Astrocyte (in vitro differentiated cells and primary cell): ENCODE results near the gene JAZF1. TPM values are rescaled to one million over a fixed set of nuclear protein-coding genes. Genes with fewer than 3 reads are reported as not detected.

ENCODE experiments used
- DNase-seq: peaks from one replicate; pipeline ENCODE4 v3.0.0-alpha.2; 2010; ENCODE audit warnings: low read depth
- FAIRE-seq: peaks from 2 replicates; lab custom pipeline; 2011; peaks lifted over from hg19 to GRCh38; lab: Jason Lieb, UNC
- H2AFZ ChIP-seq: 2 replicates; pipeline ENCODE4 v1.6.0; 2012; ENCODE audit warnings: low read depth, low read length, inconsistent platforms
- H3K27ac ChIP-seq: 2 replicates; pipeline ENCODE4 v1.5.1; 2011; ENCODE audit warnings: low read depth, low read length, inconsistent platforms
- H3K27me3 ChIP-seq: 2 replicates; pipeline ENCODE4 v1.6.0; 2011; ENCODE audit warnings: low read length, inconsistent platforms; ENCODE audit not compliant: insufficient read depth
- H3K36me3 ChIP-seq: 2 replicates; pipeline ENCODE4 v1.5.1; 2011; ENCODE audit warnings: low read length, inconsistent platforms; ENCODE audit not compliant: insufficient read depth
- H3K4me1 ChIP-seq: 2 replicates; pipeline ENCODE4 v1.5.1; 2011; ENCODE audit warnings: low read length, inconsistent platforms; ENCODE audit not compliant: insufficient read depth
- H3K4me2 ChIP-seq: 2 replicates; pipeline ENCODE4 v1.6.0; 2012; ENCODE audit warnings: low read length, inconsistent platforms
- H3K4me3 ChIP-seq: 2 replicates; pipeline ENCODE4 v1.5.1; 2011; ENCODE audit warnings: low read depth, mild to moderate bottlenecking, low read length, inconsistent platforms; ENCODE audit not compliant: insufficient read depth
- H3K79me2 ChIP-seq: 2 replicates; pipeline ENCODE4 v1.6.0; 2012; ENCODE audit warnings: mild to moderate bottlenecking, low read length, inconsistent platforms; ENCODE audit not compliant: insufficient read depth
- H3K9ac ChIP-seq: 2 replicates; pipeline ENCODE4 v1.6.0; 2012; ENCODE audit warnings: mild to moderate bottlenecking, low read length, inconsistent platforms
- H3K9me3 ChIP-seq: 2 replicates; pipeline ENCODE4 v1.5.1; 2012; ENCODE audit warnings: low read depth, mild to moderate bottlenecking, low read length, inconsistent platforms; ENCODE audit not compliant: insufficient read depth
- H4K20me1 ChIP-seq: 2 replicates; pipeline ENCODE4 v1.6.0; 2012; ENCODE audit warnings: low read length, inconsistent platforms; ENCODE audit not compliant: insufficient read depth
- H3K27ac Mint-ChIP-seq: one replicate; pipeline ENCODE4 v1.8.0; 2021; ENCODE audit warnings: mild to moderate bottlenecking, mixed read lengths; ENCODE audit not compliant: unreplicated experiment
- H3K27me3 Mint-ChIP-seq: one replicate; pipeline ENCODE4 v1.8.0; 2021; ENCODE audit warnings: low read depth, mixed read lengths; ENCODE audit not compliant: unreplicated experiment
- H3K36me3 Mint-ChIP-seq: one replicate; pipeline ENCODE4 v1.8.0; 2021; ENCODE audit warnings: low read depth, mixed read lengths; ENCODE audit not compliant: unreplicated experiment
- H3K4me1 Mint-ChIP-seq: one replicate; pipeline ENCODE4 v1.8.0; 2021; ENCODE audit warnings: low read depth, mixed read lengths; ENCODE audit not compliant: unreplicated experiment
- H3K4me3 Mint-ChIP-seq: one replicate; pipeline ENCODE4 v1.8.0; 2021; ENCODE audit warnings: mild to moderate bottlenecking, moderate library complexity, mixed read lengths; ENCODE audit not compliant: unreplicated experiment
- H3K9me3 Mint-ChIP-seq: one replicate; pipeline ENCODE4 v1.8.0; 2021; ENCODE audit warnings: mild to moderate bottlenecking, mixed read lengths; ENCODE audit not compliant: unreplicated experiment
- EZH2 ChIP-seq: IDR thresholded peaks from 2 replicates; pipeline ENCODE4 v1.6.1; 2012; ENCODE audit warnings: mild to moderate bottlenecking, low read length, inconsistent platforms; ENCODE audit not compliant: insufficient read depth
- total RNA-seq: library from RNA; stranded (reverse); gene quantifications from 2 replicates; pipeline ENCODE4 v1.2.1, GENCODE V29; 2021
- TF ChIP-seq, protein P1 (sequence below): IDR thresholded peaks from 2 replicates; pipeline ENCODE4 v1.5.1; 2011; ENCODE audit warnings: low read depth, mild to moderate bottlenecking, inconsistent platforms, low read length, moderate library complexity; ENCODE audit not compliant: insufficient read depth

JAZF1 gene
- total RNA-seq, 1 donor from 2014 or later, result 20.1 TPM

GRCh38 chr7:28182071-28182471, 1.5 kb upstream of the JAZF1 start:
- Mint-ChIP-seq H3K9me3 (no peaks in the 10 kb centered on the region), H3K36me3 (no peaks in the 10 kb centered on the region), H3K27me3 (peaks cover 13% of the 10 kb centered on the region), H3K4me1 (peaks cover 9% of the 10 kb centered on the region), H3K4me3 (no peak overlapping the region), H3K27ac (no peak overlapping the region)
- Histone ChIP-seq H3K27ac (no peak overlapping the region), H2AFZ (no peak overlapping the region), H3K9me3 (no peaks in the 10 kb centered on the region), H3K4me1 (peaks cover 7% of the 10 kb centered on the region), H3K4me2 (no peak overlapping the region), H3K79me2 (peaks cover 20% of the 10 kb centered on the region), H3K4me3 (no peak overlapping the region), H3K9ac (no peak overlapping the region), H3K36me3 (no peaks in the 10 kb centered on the region), H3K27me3 (no peaks in the 10 kb centered on the region), H4K20me1 (peaks cover 4% of the 10 kb centered on the region)
- TF ChIP-seq EZH2, result no peak
- TF ChIP-seq, protein P1, sequence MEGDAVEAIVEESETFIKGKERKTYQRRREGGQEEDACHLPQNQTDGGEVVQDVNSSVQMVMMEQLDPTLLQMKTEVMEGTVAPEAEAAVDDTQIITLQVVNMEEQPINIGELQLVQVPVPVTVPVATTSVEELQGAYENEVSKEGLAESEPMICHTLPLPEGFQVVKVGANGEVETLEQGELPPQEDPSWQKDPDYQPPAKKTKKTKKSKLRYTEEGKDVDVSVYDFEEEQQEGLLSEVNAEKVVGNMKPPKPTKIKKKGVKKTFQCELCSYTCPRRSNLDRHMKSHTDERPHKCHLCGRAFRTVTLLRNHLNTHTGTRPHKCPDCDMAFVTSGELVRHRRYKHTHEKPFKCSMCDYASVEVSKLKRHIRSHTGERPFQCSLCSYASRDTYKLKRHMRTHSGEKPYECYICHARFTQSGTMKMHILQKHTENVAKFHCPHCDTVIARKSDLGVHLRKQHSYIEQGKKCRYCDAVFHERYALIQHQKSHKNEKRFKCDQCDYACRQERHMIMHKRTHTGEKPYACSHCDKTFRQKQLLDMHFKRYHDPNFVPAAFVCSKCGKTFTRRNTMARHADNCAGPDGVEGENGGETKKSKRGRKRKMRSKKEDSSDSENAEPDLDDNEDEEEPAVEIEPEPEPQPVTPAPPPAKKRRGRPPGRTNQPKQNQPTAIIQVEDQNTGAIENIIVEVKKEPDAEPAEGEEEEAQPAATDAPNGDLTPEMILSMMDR, result no peak
- no peak for FAIRE-seq
- DNase-seq, result no peak

- no peak for TF ChIP-seq EZH2
- TF ChIP-seq, protein P1, result no peak
- H3K79me2 ChIP-seq, result peaks cover 26% of the 10 kb centered on the region
- no peaks in the 10 kb centered on the region for H3K9me3 Mint-ChIP-seq
- no peak overlapping the region for H3K9ac ChIP-seq
- H3K27ac Mint-ChIP-seq, result no peak overlapping the region
- peak overlapping the region; percentile 93 for H3K4me3 Mint-ChIP-seq
- no peaks in the 10 kb centered on the region for H3K36me3 Mint-ChIP-seq
- no peak for DNase-seq
- H3K36me3 ChIP-seq, result no peaks in the 10 kb centered on the region
- H2AFZ ChIP-seq, result no peak overlapping the region
- no peaks in the 10 kb centered on the region for H3K27me3 ChIP-seq
- H3K27ac ChIP-seq, result no peak overlapping the region
- peak overlapping the region; percentile 87 for H3K4me2 ChIP-seq
- H3K27me3 Mint-ChIP-seq, result peaks cover 13% of the 10 kb centered on the region
- peaks cover 9% of the 10 kb centered on the region for H4K20me1 ChIP-seq
- no peak overlapping the region for H3K4me3 ChIP-seq
- H3K9me3 ChIP-seq, result no peaks in the 10 kb centered on the region
- H3K4me1 Mint-ChIP-seq, result peaks cover 15% of the 10 kb centered on the region
- FAIRE-seq, result no peak
- H3K4me1 ChIP-seq, result peaks cover 7% of the 10 kb centered on the region
Observed at GRCh38 chr7:28181416-28181815, 821 bp upstream of the JAZF1 start.

- no peaks in the 10 kb centered on the region for H3K9me3 ChIP-seq
- H3K36me3 Mint-ChIP-seq, result no peaks in the 10 kb centered on the region
- no peaks in the 10 kb centered on the region for H3K36me3 ChIP-seq
- peak overlapping the region; percentile 73 for H3K4me2 ChIP-seq
- peaks cover 41% of the 10 kb centered on the region for H3K79me2 ChIP-seq
- peak overlapping the region; percentile 72 for H3K9ac ChIP-seq
- H4K20me1 ChIP-seq, result peaks cover 23% of the 10 kb centered on the region
- H3K4me1 ChIP-seq, result peaks cover 12% of the 10 kb centered on the region
- H3K9me3 Mint-ChIP-seq, result no peaks in the 10 kb centered on the region
- TF ChIP-seq, protein P1, result no peak
- TF ChIP-seq EZH2, result no peak
- no peak for DNase-seq
- H3K4me3 Mint-ChIP-seq, result no peak overlapping the region
- H2AFZ ChIP-seq, result no peak overlapping the region
- H3K4me3 ChIP-seq, result no peak overlapping the region
- H3K27me3 Mint-ChIP-seq, result peaks cover 13% of the 10 kb centered on the region
- H3K27ac Mint-ChIP-seq, result no peak overlapping the region
- no peaks in the 10 kb centered on the region for H3K27me3 ChIP-seq
- no peak for FAIRE-seq
- no peak overlapping the region for H3K27ac ChIP-seq
- peaks cover 24% of the 10 kb centered on the region for H3K4me1 Mint-ChIP-seq
Observed at GRCh38 chr7:28180031-28180363, 598 bp downstream of the JAZF1 start.
